ENCODE data around the gene DAB2.
A peak's percentile ranks its signal among the peaks of the same experiment; 100 is the strongest.
"Not testable (repeated sequence)": the region's sequence is repeated elsewhere in the genome, so short reads cannot be mapped to it uniquely, and the experiment has no call there.

The DAB2 gene

DNA sequence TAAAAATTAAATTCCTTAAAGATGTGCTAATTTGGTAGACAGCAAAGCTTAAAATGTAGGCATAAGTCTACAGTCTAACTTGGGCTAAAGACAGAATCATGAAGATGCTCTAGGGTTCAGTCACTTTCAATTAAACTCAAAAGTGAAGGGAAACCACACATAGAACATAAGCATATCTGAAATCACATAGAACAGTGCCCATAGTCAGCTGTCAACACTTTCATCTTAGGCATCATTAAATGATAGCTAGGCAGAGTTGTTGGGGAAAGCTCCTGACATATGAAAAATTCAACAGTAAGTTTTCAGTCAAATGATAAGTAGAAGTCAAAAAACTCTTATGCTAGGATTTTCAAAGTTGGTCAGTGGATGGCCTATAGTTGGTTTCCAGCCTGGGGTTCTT lies 11.0 kb downstream of the DAB2 start:
- no peak overlapping the region for H3K4me3 ChIP-seq (ENCODE audit: low read length)
- DNase-seq (ENCODE audit: low read depth): no peak
- TF ChIP-seq, protein P1, sequence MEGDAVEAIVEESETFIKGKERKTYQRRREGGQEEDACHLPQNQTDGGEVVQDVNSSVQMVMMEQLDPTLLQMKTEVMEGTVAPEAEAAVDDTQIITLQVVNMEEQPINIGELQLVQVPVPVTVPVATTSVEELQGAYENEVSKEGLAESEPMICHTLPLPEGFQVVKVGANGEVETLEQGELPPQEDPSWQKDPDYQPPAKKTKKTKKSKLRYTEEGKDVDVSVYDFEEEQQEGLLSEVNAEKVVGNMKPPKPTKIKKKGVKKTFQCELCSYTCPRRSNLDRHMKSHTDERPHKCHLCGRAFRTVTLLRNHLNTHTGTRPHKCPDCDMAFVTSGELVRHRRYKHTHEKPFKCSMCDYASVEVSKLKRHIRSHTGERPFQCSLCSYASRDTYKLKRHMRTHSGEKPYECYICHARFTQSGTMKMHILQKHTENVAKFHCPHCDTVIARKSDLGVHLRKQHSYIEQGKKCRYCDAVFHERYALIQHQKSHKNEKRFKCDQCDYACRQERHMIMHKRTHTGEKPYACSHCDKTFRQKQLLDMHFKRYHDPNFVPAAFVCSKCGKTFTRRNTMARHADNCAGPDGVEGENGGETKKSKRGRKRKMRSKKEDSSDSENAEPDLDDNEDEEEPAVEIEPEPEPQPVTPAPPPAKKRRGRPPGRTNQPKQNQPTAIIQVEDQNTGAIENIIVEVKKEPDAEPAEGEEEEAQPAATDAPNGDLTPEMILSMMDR (conservative IDR thresholded peaks at IDR 0.05; ENCODE audit: low read length): no peak

DNA sequence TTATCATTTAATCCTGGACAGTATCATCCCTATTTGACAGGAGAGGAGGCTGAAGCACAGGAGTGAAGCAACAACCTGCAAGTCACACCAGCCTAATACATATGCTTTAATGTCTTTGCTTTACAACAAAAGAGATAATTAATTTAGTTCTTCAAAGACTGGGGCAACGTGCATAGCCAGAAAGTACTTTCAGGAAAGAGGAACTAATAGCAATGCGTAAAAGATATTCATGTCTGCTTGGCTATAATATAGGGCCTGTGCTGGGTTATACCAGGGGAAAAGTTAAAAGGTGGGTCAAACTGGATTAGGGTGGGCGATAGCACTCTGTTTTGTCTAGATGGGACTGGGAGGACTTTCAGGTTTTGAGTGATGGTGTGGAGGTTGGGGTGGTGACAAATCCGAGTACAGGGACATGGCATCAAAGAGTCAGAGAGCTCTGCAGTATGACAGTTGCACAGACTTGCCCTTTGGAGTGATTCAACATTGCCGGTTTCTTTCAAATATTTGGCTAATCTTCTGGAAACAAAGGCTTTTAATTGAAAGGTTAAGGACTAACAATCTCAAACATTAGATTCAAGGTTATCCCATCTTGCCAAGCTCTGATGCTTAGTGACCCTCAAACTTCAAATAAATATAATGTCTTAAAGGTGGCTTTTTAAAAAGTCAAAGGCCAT lies 11.9 kb downstream of the DAB2 start:
- no peak for DNase-seq (ENCODE audit: low read depth)
- TF ChIP-seq, protein P1 (conservative IDR thresholded peaks at IDR 0.05; ENCODE audit: low read length): no peak
- peak overlapping the region; percentile 4; the same call in 1 of the 2 replicates for H3K4me3 ChIP-seq (ENCODE audit: low read length)

DNA sequence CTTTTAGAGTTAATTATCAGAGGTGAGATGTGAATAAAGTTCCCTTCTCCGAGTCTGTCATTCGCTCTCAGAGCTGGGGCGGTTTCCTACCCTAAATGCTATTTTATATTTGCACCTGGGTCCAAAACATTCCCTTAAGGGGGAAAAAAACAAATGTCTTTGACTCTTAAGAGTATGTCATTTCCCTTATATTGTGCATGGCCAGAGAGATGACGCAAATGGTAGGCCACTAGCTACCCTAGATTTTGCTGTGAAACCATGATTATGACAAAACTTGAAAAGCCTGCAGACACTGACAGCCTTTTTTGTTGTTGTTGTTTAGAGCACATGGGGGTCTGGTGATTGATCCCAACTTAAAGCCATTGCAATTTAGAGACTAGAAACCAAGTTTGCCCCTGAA lies 12.8 kb downstream of the DAB2 start:
- TF ChIP-seq, protein P1 (conservative IDR thresholded peaks at IDR 0.05; ENCODE audit: low read length): no peak
- DNase-seq (ENCODE audit: low read depth): no peak

DNA sequence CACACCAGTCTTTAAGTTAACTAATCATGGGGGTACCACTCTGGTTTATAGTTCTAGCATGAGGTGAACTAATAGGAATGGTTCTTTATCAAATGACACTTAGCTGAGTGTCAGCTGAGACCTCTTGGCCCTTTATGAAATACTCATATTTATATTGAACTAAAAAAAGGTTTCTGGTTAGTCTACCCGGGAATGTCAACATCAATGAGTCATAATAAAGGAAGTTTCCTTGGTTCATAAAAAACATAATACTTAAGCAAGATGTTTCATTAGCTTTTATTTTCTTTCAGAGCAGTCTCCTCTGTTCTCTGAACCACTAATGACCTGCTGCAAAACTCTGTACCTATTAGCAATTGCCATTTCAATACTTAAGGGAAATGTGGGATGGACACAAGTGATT lies 13.7 kb downstream of the DAB2 start:
- TF ChIP-seq, protein P1 (conservative IDR thresholded peaks at IDR 0.05; ENCODE audit: low read length): no peak
- no peak overlapping the region for H3K4me3 ChIP-seq (ENCODE audit: low read length)

More for the DNA sequence above, 12.8 kb downstream of the DAB2 start:
- no peak overlapping the region for H3K4me3 ChIP-seq (ENCODE audit: low read length)

DNA sequence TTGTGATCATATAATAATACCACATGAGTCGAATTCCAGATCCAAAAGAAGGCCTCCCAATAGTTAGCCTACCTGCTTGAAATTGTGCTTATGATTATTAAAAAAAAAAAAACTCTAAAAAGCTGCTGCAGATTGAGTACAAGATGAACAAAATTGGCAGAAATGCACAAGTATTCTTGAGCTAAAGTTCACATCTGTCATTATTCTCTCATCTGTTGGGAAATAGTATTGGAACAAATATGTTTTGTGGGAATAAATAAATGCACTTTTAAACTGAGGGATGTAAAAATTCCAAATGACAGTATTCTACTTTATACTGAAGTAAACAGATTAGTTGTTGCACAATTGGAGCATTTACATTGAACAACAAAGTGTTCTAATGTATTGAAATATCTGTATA lies 15.7 kb downstream of the DAB2 start:
- TF ChIP-seq, protein P1 (conservative IDR thresholded peaks at IDR 0.05; ENCODE audit: low read length): no peak
- no peak for DNase-seq (ENCODE audit: low read depth)

More for the DNA sequence above, 13.7 kb downstream of the DAB2 start:
- peak; percentile 73 for DNase-seq (ENCODE audit: low read depth)

DNA sequence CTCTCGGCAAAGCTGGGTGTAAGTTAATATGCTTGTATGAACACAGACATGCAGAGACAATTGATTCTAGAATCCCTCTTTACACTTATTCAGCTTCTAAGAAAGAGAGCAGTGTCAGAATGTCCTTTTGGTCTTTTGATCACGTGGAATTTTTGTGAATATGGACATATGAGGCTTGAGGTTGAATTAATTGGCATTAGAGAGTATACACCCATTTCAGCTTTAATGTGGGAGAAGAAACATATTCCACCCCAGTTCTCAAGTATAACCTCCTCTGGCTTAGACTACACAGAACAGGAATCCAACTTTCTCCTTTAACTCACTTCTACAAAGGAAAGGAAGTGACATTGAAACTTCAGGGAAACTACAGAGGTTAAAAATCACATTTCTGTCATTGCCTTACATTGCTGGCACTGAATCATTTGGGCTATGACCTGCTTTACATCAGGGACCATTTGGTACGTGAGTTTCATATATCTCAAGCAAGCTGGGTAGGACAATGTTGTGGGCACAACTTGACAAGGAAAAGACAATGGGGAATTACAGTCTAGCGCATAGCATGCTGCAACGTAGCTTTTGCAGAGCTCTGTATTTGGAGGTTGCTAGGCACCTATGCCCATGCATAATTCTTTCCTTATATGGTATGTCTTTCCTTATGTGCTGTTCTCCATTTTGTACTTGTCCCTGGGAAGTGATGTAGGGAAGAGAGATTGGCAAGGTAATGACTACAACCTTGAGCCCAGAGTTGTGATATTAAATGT lies 19.5 kb downstream of the DAB2 start:
- H3K4me3 ChIP-seq (ENCODE audit: low read length): no peak overlapping the region
- DNase-seq (ENCODE audit: low read depth): no peak
- TF ChIP-seq, protein P1 (conservative IDR thresholded peaks at IDR 0.05; ENCODE audit: low read length): no peak

More for the DNA sequence above, 15.7 kb downstream of the DAB2 start:
- H3K4me3 ChIP-seq (ENCODE audit: low read length): no peak overlapping the region

DNA sequence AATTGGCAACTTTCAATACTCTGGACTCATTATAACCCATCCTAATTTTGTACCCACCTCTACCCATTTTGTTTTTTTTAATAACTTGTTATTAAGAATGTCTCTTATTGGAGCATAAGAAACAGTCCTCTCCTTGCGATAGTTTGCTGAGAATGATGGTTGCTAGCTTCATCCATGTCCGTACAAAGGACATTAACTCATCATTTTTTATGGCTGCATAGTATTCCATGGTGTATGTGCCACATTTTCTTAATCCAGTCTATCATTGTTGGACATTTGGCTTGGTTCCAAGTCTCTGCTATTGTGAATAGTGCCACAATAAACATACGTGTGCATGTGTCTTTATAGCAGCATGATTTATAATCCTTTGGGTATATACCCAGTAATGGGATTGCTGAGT lies 21.0 kb downstream of the DAB2 start:
- DNase-seq (ENCODE audit: low read depth); H3K4me3 ChIP-seq (ENCODE audit: low read length): not testable (repeated sequence)

DNA sequence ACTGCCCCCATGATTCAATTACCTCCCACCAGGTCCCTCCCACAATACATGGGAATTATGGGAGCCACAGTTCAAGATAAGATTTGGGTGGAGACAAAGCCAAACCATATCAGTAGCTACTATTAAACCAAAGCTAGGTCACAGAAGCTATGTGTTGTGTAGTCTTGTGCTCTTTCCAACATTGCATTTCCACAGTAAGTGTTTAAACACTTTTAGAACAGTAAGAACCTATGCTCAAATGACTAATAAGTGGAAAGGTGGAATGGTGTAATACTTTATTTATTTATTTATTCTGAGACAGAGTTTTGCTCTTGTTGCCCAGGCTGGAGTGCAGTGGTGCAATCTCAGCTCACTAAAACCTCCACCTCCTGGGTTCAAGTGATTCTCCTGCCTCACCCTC lies 22.6 kb downstream of the DAB2 start:
- DNase-seq (ENCODE audit: low read depth); H3K4me3 ChIP-seq (ENCODE audit: low read length): not testable (repeated sequence)
